Measurements from ENCODE around the gene APBB2. TPM values are rescaled to one million over a fixed set of nuclear protein-coding genes. Genes with fewer than 3 reads are reported as not detected.

Gene APBB2
- total and polyA plus RNA-seq, 3 experiments from 2014 or later: 0.86 to 1.1 TPM; not detected in 1

DNA sequence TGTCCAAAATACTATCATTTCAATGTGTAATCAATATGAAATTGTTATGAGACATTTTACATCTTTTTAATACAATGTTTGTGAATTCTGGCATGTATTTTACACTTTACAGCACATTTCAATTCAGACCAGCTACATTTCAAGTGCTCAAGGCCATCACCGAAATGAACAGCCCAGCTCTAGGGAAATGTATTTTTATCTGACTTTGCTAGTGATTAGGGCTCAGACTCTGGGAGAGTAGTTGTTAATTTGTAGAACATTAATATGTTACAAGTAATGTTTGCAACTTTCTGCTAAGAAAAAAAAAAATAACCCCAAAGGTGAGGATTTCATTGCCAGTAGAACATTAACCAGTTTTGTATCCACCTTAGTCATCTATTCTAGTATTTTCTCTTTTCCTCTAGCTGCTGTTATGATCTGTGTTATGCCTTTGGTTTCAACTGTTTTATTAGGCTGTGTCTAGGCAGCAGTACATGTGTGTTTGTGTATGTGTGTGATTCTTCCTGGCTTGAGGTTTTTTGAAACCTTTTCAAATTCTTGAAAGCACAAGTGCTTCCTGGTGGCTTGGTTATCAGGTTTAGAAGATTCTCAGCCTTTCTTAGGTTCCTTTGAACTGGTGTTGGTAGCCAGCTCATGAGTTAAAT, 338.7 kb downstream of the APBB2 start:
- peaks cover 12 to 47% of the 10 kb centered on the region in 2 donors for H3K27me3 Mint-ChIP-seq
- no peak overlapping the region for H3K27ac Mint-ChIP-seq
- no peaks in the 10 kb centered on the region for H3K4me1 Mint-ChIP-seq
- CTCF ChIA-PET: no interaction called here
- H3K36me3 Mint-ChIP-seq: no peaks in the 10 kb centered on the region
- Histone ChIP-seq H3K27ac (ENCODE audit: low read depth, low read length) (no peak overlapping the region), H3K9me3 (ENCODE audit: low read length) (no peaks in the 10 kb centered on the region), H3K4me3 (ENCODE audit: low read length) (no peak overlapping the region), H3K27me3 (ENCODE audit: insufficient read depth, low read length, poor library complexity, severe bottlenecking) (no peaks in the 10 kb centered on the region), H3K4me1 (ENCODE audit: insufficient read depth, low read length) (no peaks in the 10 kb centered on the region), H3K36me3 (ENCODE audit: insufficient read depth, low read length) (no peaks in the 10 kb centered on the region)
- no peak for DNase-seq
- H3K4me3 Mint-ChIP-seq: no peak overlapping the region
- H3K9me3 Mint-ChIP-seq: no peaks in the 10 kb centered on the region
- POLR2A ChIA-PET: no interaction called here

- no peak overlapping the region for H3K27ac ChIP-seq (ENCODE audit: low read depth, low read length)
- no peak overlapping the region for H3K4me3 ChIP-seq (ENCODE audit: low read length)
- H3K36me3 ChIP-seq (ENCODE audit: insufficient read depth, low read length): no peaks in the 10 kb centered on the region
- CTCF ChIA-PET: no interaction called here
- POLR2A ChIA-PET: no interaction called here
- no peak overlapping the region for H3K27ac Mint-ChIP-seq
- no peak for DNase-seq
- no peaks in the 10 kb centered on the region for H3K36me3 Mint-ChIP-seq
- H3K4me1 ChIP-seq (ENCODE audit: insufficient read depth, low read length): no peaks in the 10 kb centered on the region
- H3K27me3 Mint-ChIP-seq: peaks cover 12 to 41% of the 10 kb centered on the region in 2 donors
- H3K4me3 Mint-ChIP-seq: no peak overlapping the region
- H3K9me3 Mint-ChIP-seq: no peaks in the 10 kb centered on the region
- H3K4me1 Mint-ChIP-seq: no peaks in the 10 kb centered on the region
- no peaks in the 10 kb centered on the region for H3K27me3 ChIP-seq (ENCODE audit: insufficient read depth, low read length, poor library complexity, severe bottlenecking)
- no peaks in the 10 kb centered on the region for H3K9me3 ChIP-seq (ENCODE audit: low read length)
Measured at GRCh38 chr4:40874901-40875300, 339.4 kb downstream of the APBB2 start.

GRCh38 chr4:40874331-40874730, 340.0 kb downstream of the APBB2 start:
- Mint-ChIP-seq H3K27me3 (peaks cover 12 to 40% of the 10 kb centered on the region in 2 donors), H3K36me3 (no peaks in the 10 kb centered on the region), H3K4me1 (no peaks in the 10 kb centered on the region), H3K4me3 (no peak overlapping the region), H3K9me3 (no peaks in the 10 kb centered on the region), H3K27ac (peak overlapping the region in 1 of 8 donors; percentile 61)
- Histone ChIP-seq H3K4me1 (ENCODE audit: insufficient read depth, low read length) (no peaks in the 10 kb centered on the region), H3K9me3 (ENCODE audit: low read length) (no peaks in the 10 kb centered on the region), H3K27ac (ENCODE audit: low read depth, low read length) (no peak overlapping the region), H3K27me3 (ENCODE audit: insufficient read depth, low read length, poor library complexity, severe bottlenecking) (no peaks in the 10 kb centered on the region), H3K36me3 (ENCODE audit: insufficient read depth, low read length) (no peaks in the 10 kb centered on the region), H3K4me3 (ENCODE audit: low read length) (no peak overlapping the region)
- CTCF ChIA-PET: no interaction called here
- POLR2A ChIA-PET: no interaction called here
- no peak for DNase-seq

GRCh38 chr4:40871695-40872250, 342.6 kb downstream of the APBB2 start:
- ChIA-PET POLR2A (no interaction called here), CTCF (no interaction called here)
- no peaks in the 10 kb centered on the region for H3K4me1 Mint-ChIP-seq
- H3K4me3 Mint-ChIP-seq: no peak overlapping the region
- H3K36me3 Mint-ChIP-seq: no peaks in the 10 kb centered on the region
- Histone ChIP-seq H3K4me3 (ENCODE audit: low read length) (no peak overlapping the region), H3K27ac (ENCODE audit: low read depth, low read length) (no peak overlapping the region), H3K9me3 (ENCODE audit: low read length) (no peaks in the 10 kb centered on the region), H3K4me1 (ENCODE audit: insufficient read depth, low read length) (no peaks in the 10 kb centered on the region), H3K27me3 (ENCODE audit: insufficient read depth, low read length, poor library complexity, severe bottlenecking) (no peaks in the 10 kb centered on the region), H3K36me3 (ENCODE audit: insufficient read depth, low read length) (no peaks in the 10 kb centered on the region)
- H3K27me3 Mint-ChIP-seq: peaks cover 6 to 18% of the 10 kb centered on the region in 2 donors
- no peak overlapping the region for H3K27ac Mint-ChIP-seq
- no peaks in the 10 kb centered on the region for H3K9me3 Mint-ChIP-seq
- DNase-seq: no peak

DNA sequence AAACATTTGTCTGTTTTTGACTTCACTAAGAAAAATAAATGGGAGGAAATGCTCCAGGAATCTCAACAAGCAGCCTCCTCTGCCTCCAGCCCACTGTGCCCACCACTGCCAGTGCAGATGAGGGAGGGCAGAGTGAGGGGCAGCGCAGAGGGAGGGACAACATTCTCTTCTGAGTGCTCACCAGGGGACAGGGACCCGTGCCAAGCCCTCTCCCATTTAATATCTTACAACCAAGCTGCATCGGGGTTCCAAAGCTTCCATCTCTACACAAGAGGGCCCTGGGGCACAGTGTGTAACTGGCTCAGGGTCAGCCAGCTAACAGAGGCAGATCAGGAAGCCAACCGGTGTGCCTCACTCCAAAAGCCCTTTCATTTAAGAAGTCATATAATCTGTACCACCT, 344.2 kb downstream of the APBB2 start:
- ChIA-PET POLR2A (no interaction called here), CTCF (no interaction called here)
- H3K27me3 Mint-ChIP-seq: peaks cover 6 to 13% of the 10 kb centered on the region in 2 donors

GRCh38 chr4:40865696-40866095, 348.6 kb downstream of the APBB2 start:
- POLR2A ChIA-PET: no interaction called here

More for the DNA sequence above, 344.2 kb downstream of the APBB2 start:
- no peak overlapping the region for H3K27ac ChIP-seq (ENCODE audit: low read depth, low read length)
- Mint-ChIP-seq H3K4me3 (no peak overlapping the region), H3K36me3 (no peaks in the 10 kb centered on the region), H3K27ac (no peak overlapping the region), H3K9me3 (no peaks in the 10 kb centered on the region), H3K4me1 (no peaks in the 10 kb centered on the region)
- H3K9me3 ChIP-seq (ENCODE audit: low read length): no peaks in the 10 kb centered on the region
- no peak for DNase-seq
- H3K4me3 ChIP-seq (ENCODE audit: low read length): no peak overlapping the region
- H3K4me1 ChIP-seq (ENCODE audit: insufficient read depth, low read length): no peaks in the 10 kb centered on the region
- H3K36me3 ChIP-seq (ENCODE audit: insufficient read depth, low read length): no peaks in the 10 kb centered on the region
- H3K27me3 ChIP-seq (ENCODE audit: insufficient read depth, low read length, poor library complexity, severe bottlenecking): no peaks in the 10 kb centered on the region

GRCh38 chr4:40864531-40864930, 349.8 kb downstream of the APBB2 start:
- ChIA-PET POLR2A (no interaction called here), CTCF (interaction anchor here (1.6 kb wide), 1 partner anchor 32 kb away, joined by 3 read pairs; no protein-coding TSS in a partner anchor)
- Histone ChIP-seq H3K27me3 (ENCODE audit: insufficient read depth, low read length, poor library complexity, severe bottlenecking) (no peaks in the 10 kb centered on the region), H3K4me1 (ENCODE audit: insufficient read depth, low read length) (no peaks in the 10 kb centered on the region), H3K36me3 (ENCODE audit: insufficient read depth, low read length) (no peaks in the 10 kb centered on the region), H3K27ac (ENCODE audit: low read depth, low read length) (no peak overlapping the region), H3K4me3 (ENCODE audit: low read length) (no peak overlapping the region), H3K9me3 (ENCODE audit: low read length) (no peaks in the 10 kb centered on the region)
- Mint-ChIP-seq H3K36me3 (no peaks in the 10 kb centered on the region), H3K27me3 (peaks cover 7 to 21% of the 10 kb centered on the region in 2 donors), H3K4me3 (no peak overlapping the region), H3K27ac (no peak overlapping the region), H3K4me1 (no peaks in the 10 kb centered on the region), H3K9me3 (no peaks in the 10 kb centered on the region)
- DNase-seq: no peak

More at GRCh38 chr4:40865696-40866095, 348.6 kb downstream of the APBB2 start:
- CTCF ChIA-PET: no interaction called here
- Histone ChIP-seq H3K27ac (ENCODE audit: low read depth, low read length) (no peak overlapping the region), H3K4me3 (ENCODE audit: low read length) (no peak overlapping the region), H3K36me3 (ENCODE audit: insufficient read depth, low read length) (no peaks in the 10 kb centered on the region), H3K9me3 (ENCODE audit: low read length) (no peaks in the 10 kb centered on the region), H3K4me1 (ENCODE audit: insufficient read depth, low read length) (no peaks in the 10 kb centered on the region), H3K27me3 (ENCODE audit: insufficient read depth, low read length, poor library complexity, severe bottlenecking) (no peaks in the 10 kb centered on the region)
- H3K4me3 Mint-ChIP-seq: no peak overlapping the region
- peaks cover 2 to 16% of the 10 kb centered on the region in 2 donors for H3K27me3 Mint-ChIP-seq
- no peaks in the 10 kb centered on the region for H3K4me1 Mint-ChIP-seq
- no peaks in the 10 kb centered on the region for H3K36me3 Mint-ChIP-seq
- no peaks in the 10 kb centered on the region for H3K9me3 Mint-ChIP-seq
- DNase-seq: no peak
- no peak overlapping the region for H3K27ac Mint-ChIP-seq

DNA sequence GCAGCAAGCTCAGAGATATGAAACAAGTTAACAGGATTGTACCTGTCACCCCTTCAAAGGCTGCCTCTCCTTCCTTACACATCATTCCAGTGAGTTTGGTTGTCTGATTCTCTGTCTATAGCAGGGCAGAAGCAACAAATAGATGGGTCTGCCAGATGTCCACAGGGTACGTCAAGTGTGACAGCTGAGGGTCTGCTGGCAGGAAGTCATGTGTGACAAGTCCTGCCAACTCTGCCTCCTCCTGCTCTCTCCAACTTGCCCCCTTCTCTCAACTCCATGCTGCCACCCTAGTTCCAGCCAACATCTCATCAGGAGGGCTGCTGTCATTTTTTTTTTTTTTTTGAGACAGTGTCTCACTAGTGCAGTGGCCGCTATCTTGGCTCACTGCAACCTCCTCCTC, 355.4 kb downstream of the APBB2 start:
- Mint-ChIP-seq H3K27ac (no peak overlapping the region), H3K9me3 (peaks cover 0 to 2% (median 0%) of the 10 kb centered on the region in 5 donors), H3K27me3 (peaks cover 27 to 68% of the 10 kb centered on the region in 2 donors), H3K4me1 (peaks cover 6 to 17% (median 14%) of the 10 kb centered on the region in 3 donors), H3K36me3 (no peaks in the 10 kb centered on the region), H3K4me3 (no peak overlapping the region)
- ChIA-PET POLR2A (no interaction called here), CTCF (no interaction called here)
- Histone ChIP-seq H3K4me3 (ENCODE audit: low read length) (no peak overlapping the region), H3K36me3 (ENCODE audit: insufficient read depth, low read length) (no peaks in the 10 kb centered on the region), H3K9me3 (ENCODE audit: low read length) (no peaks in the 10 kb centered on the region), H3K27ac (ENCODE audit: low read depth, low read length) (no peak overlapping the region), H3K27me3 (ENCODE audit: insufficient read depth, low read length, poor library complexity, severe bottlenecking) (peaks cover 8% of the 10 kb centered on the region), H3K4me1 (ENCODE audit: insufficient read depth, low read length) (peaks cover 5% of the 10 kb centered on the region)
- no peak for DNase-seq
